ENCODE data around the gene PPM1B.

Gene PPM1B

DNA sequence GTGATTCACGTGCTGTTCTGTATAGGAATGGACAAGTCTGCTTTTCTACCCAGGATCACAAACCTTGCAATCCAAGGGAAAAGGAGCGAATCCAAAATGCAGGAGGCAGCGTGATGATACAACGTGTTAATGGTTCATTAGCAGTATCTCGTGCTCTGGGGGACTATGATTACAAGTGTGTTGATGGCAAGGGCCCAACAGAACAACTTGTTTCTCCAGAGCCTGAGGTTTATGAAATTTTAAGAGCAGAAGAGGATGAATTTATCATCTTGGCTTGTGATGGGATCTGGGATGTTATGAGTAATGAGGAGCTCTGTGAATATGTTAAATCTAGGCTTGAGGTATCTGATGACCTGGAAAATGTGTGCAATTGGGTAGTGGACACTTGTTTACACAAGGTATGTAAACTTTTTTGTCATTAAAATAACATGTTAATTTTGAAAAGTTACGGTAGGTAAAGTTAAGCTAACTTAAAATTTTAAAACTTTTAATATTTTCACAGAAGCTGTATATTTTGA lies 33.0 kb downstream of the PPM1B start:
- TF ChIP-seq GATA3 (IDR thresholded peaks at IDR 0.05; ENCODE audit: low read depth, low read length) (no peak), GATA2 (IDR thresholded peaks at IDR 0.05; ENCODE audit: low read depth, low read length) (no peak)

DNA sequence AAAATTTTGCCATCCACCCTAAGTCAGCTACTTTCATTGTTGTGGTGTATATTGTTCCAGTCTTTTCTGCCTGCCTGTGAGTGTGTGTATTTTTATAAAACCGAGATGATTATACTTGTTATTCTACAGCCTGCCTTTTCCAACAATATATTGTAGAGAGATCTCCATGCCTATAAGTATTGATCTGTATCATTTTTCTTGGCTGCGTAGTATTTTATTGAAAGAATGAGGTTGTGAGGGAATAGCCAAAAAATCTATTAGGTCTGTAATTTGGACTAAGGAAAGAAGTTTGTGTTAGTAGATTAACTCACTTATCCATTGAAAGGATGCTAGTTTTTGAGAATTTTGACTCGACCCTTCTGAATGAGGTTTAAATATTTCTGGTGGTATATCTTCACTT lies 34.9 kb downstream of the PPM1B start:
- TF ChIP-seq GATA3 (IDR thresholded peaks at IDR 0.05; ENCODE audit: low read depth, low read length) (no peak), GATA2 (IDR thresholded peaks at IDR 0.05; ENCODE audit: low read depth, low read length) (no peak)

DNA sequence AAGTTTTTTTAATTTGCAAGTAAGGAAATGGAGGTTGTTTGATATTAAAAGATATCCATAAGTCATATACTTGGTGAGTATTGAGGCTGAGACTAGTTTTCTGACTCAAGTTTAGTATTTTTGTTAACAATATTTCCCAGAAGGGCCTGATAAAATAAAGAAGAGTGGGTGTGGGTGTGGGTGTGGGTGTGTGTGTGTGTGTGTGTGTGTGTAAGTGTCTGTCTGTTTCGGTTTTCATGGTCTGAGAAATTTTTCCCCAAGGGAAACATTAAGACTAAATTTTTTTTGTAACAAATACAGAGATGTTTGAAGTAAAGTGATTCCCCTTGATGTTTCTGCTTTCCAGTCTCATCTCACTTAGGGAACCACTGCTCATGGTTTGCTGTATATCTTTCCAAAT lies 36.5 kb downstream of the PPM1B start:
- TF ChIP-seq GATA3 (IDR thresholded peaks at IDR 0.05; ENCODE audit: low read depth, low read length): no peak
- no peak for TF ChIP-seq GATA2 (IDR thresholded peaks at IDR 0.05; ENCODE audit: low read depth, low read length)

DNA sequence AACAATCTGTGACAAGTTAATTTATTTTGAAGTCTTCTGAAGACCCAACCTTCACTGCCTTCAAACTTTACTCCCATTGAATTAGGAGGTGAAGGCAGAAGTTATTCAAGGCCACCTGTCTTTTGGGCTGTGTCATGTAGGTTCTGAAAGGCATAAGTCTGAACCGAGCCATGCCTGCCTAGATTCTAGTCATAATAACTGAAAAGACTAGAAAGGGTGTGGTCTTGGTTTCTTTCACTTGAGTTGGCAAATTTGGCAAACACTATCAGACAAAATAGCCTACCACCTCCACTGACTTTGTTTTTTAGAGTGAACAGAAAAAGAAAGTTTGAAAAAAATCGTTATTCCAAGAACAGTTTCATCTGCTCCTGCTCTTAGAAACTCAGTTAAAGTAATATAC lies 38.4 kb downstream of the PPM1B start:
- TF ChIP-seq GATA3 (IDR thresholded peaks at IDR 0.05; ENCODE audit: low read depth, low read length): no peak
- no peak for TF ChIP-seq GATA2 (IDR thresholded peaks at IDR 0.05; ENCODE audit: low read depth, low read length)

DNA sequence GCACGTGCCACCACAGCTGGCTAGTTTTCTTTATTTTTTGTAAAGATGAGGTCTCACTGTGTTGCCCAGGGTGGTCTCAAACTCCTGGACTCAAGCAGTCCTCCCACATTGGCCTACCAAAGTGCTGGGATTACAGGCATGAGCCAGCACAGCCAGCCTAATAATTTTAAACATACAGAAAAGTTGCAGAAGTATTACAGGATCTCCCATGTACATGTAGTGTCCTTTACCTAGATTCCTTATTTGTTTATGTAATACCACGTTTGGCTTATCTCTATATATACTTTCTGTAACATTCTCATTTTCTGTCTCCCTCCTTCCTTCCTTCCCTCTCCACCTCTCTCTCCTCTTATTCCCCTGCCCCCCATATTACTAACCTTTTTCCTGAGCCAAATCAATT lies 41.7 kb downstream of the PPM1B start:
- TF ChIP-seq GATA3 (IDR thresholded peaks at IDR 0.05; ENCODE audit: low read depth, low read length) (no peak), GATA2 (IDR thresholded peaks at IDR 0.05; ENCODE audit: low read depth, low read length) (no peak)

DNA sequence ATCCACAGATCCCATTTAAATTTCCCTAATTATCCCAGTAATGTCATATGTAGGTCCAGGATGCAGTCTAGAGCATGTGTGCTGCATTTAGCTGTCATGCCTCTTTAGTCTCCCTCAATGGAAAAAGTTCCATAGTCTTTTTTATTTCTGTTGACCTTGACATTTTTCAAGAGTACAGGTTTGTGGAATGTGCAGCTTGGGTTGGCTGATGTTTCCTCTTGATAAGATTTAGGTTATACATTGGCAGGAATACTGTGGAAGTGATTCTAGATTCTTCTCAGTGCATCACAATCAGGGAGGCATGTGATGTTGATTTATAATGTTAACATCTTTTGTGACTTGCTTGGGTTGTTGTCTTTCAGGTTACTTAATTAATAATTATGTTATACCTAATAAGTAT lies 42.5 kb downstream of the PPM1B start:
- TF ChIP-seq GATA2 (IDR thresholded peaks at IDR 0.05; ENCODE audit: low read depth, low read length) (no peak), GATA3 (IDR thresholded peaks at IDR 0.05; ENCODE audit: low read depth, low read length) (no peak)

DNA sequence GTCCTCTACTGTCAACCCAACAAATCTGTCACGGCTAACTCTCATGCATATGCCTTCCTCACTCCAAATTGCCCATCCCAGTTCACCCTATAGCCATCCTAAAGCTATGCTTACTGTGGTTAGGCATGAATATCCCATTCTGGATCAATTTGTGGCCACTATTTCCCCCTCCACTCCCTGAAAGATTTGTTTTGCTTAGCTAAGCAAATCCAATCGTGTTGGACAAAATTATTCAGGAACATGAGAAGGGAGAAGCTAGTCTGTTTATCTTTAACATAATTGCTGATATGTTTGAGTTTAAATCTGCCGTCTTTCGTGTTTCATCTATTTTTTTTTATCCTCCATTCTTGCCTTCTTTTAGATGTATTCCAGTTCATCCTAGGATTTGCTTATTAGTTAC lies 43.6 kb downstream of the PPM1B start:
- TF ChIP-seq GATA2 (IDR thresholded peaks at IDR 0.05; ENCODE audit: low read depth, low read length) (no peak), GATA3 (IDR thresholded peaks at IDR 0.05; ENCODE audit: low read depth, low read length) (no peak)

DNA sequence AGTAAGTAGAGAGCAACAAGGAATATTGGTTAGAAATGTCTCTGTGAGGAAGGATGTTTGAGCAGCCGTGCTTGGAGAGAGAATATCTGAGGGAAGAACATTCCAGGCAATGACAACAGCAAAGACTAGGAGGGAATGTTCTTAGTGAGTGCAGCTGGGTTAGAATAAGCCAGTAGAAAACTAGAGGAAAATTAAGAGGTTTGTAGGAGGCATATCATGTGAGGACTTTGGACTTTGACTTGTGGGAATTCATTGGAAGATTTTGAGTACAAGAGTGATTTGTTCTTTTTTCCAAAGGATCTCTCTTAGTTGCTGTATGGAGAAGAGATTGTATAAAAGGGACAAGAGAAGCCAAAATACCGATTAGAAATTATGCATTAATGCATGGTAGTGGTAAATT lies 47.2 kb downstream of the PPM1B start:
- TF ChIP-seq GATA3 (IDR thresholded peaks at IDR 0.05; ENCODE audit: low read depth, low read length) (no peak), GATA2 (IDR thresholded peaks at IDR 0.05; ENCODE audit: low read depth, low read length) (no peak)

DNA sequence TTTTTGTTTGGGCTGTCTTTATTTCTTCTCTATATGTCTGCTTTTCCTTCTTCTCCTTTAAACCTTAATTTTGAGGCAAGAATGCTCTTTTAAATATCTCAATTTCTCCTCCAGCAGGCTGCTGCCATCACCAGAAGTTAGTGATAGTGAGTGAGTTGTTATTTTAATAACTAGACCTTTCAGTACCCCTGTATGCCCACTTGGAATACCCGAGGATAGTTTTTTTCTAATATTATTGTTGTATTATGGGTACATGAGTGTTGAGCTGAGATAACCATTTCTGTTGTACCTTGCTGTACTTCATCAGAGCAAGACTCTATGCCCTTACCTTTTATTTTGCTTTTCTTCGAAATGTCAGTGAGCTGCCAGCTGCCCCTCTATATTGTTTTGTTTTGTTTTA lies 50.1 kb downstream of the PPM1B start:
- TF ChIP-seq GATA3 (IDR thresholded peaks at IDR 0.05; ENCODE audit: low read depth, low read length) (no peak), GATA2 (IDR thresholded peaks at IDR 0.05; ENCODE audit: low read depth, low read length) (no peak)

DNA sequence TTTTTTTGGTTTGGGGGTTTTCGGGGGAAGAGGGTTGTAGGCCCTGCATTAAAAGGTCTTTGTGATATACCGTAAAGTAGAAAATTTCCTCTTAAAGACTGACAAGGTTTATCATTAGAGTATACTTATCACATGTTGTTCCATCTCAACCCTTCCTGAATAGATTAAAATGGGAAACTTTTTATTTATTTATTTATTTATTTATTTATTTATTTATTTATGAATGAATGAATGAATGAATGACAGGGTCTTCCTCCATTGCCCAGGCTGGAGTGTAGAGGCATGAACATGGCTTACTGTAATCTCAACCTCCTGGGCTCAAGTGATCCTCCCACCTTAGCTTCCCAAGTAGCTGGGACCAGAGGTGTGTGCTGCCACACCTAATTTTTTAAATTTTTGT lies 58.1 kb downstream of the PPM1B start:
- no peak for TF ChIP-seq GATA3 (IDR thresholded peaks at IDR 0.05; ENCODE audit: low read depth, low read length)
- no peak for TF ChIP-seq GATA2 (IDR thresholded peaks at IDR 0.05; ENCODE audit: low read depth, low read length)

DNA sequence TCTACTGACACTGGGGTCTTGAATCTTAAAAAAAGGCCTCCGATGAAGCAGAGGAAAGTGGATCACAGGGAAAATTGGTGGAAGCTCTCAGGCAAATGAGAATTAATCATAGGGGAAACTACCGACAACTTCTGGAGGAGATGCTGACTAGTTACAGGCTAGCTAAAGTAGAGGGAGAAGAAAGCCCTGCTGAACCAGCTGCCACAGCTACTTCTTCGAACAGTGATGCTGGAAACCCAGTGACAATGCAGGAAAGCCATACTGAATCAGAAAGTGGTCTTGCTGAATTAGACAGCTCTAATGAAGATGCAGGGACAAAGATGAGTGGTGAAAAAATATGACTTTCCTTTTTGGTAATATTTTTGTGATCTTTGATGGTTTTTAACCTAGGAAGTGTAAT lies 61.7 kb downstream of the PPM1B start:
- TF ChIP-seq GATA3 (IDR thresholded peaks at IDR 0.05; ENCODE audit: low read depth, low read length) (no peak), GATA2 (IDR thresholded peaks at IDR 0.05; ENCODE audit: low read depth, low read length) (no peak)

DNA sequence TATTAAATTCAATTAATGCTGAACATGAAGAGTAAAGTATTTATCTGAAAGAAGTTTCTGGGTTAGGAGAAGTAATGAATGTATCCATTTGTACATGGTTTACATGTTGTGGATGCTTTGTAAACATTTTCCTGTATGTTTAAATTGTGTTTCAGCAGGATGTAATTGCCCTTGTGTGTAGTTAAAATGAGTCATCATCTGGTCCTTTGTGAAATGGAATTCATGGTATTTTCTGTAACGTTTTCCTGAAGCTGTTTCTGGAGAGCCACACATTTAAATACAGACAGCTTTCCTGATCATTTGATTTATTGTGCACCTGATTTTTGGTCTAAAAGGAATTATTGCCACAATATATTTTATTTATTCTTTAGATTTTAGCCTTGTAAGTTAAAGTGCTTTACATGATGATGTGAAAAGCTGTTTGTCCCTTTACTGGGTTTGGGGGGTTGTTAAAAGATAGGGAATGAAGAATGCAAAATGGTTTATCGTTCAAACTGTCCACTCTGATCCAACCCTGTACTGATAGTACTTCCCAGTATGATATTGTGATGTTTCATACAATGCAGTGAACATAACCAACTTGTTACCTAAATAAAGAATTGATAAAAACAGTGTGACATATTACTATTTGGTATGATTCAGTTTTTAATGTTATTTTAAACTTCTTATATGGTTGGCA lies 64.9 kb downstream of the PPM1B start:
- TF ChIP-seq GATA2 (IDR thresholded peaks at IDR 0.05; ENCODE audit: low read depth, low read length) (no peak), GATA3 (IDR thresholded peaks at IDR 0.05; ENCODE audit: low read depth, low read length) (no peak)

DNA sequence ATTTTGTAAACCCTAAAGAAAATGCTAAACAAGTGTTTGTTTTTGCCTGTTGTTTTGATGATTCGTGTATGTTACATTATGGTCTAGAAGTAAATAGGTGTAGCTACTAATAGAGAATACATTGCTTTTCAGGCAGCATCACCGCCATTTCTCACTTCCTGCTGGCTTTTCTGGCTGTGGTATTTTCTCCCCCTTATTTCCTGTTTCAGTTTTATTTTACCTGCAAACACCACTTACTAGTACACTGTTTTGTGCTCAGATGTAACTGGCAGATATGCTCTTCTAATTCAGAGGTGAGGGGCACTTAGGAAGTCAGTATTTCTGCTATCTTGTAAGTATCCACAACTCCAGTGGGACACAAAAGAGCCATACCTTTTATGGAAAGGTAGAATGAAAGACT lies 68.5 kb downstream of the PPM1B start:
- no peak for TF ChIP-seq GATA2 (IDR thresholded peaks at IDR 0.05; ENCODE audit: low read depth, low read length)
- no peak for TF ChIP-seq GATA3 (IDR thresholded peaks at IDR 0.05; ENCODE audit: low read depth, low read length)

DNA sequence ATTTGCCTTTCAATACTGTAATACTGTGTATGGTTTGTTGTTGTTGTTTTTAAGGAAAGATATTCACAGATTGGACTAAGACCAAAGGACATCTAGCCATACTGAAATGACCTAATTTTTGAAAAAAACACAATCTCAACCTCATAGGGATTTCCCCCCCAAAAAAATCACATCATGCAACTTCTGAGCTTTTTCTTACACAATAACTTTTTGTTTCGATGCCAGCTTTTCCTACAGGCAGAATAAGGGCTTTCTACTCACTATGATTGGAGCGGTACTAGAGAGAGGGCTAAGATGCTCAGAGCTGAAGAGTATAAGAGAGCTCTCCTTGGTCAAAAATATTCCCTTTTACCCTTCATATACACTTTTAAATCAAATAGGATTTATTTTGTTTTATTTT lies 74.2 kb downstream of the PPM1B start:
- TF ChIP-seq GATA3 (IDR thresholded peaks at IDR 0.05; ENCODE audit: low read depth, low read length): no peak
- TF ChIP-seq GATA2 (IDR thresholded peaks at IDR 0.05; ENCODE audit: low read depth, low read length): no peak

DNA sequence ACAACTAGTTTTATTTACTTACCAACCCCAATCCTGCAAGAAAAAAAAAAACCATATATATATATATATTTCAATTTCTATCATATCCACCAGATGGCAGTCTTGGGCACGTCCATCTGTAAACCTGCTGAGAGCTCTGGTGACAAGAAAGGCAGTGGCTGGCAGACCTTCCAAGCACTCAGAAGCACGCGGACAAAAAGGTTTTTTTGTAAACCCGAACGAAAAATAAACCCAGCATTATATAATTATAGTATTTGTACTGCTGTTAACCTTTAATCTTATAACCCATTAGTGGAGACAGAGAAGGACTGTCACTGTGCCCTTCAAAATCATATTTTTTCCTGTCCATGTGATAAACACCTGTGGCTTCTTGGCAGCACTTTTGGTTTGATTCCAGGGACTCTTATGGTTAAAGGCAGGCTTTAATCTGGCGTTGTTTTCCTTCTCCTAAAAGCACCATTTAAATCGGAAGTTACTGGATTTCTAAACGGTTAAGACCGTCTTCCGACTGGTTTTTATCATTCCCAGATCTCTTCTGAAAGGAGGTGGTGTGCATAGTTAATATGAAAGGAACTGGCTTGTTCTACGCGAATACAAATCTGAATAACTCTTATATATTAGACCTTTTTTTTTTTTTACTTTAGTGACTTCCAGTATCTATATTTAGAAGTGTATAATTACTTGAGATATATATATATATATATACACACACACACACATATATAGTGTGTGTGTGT lies 75.6 kb downstream of the PPM1B start:
- TF ChIP-seq GATA3 (IDR thresholded peaks at IDR 0.05; ENCODE audit: low read depth, low read length) (0 out of 2 replicates have a peak, but pooled peaks have one; percentile 24), GATA2 (IDR thresholded peaks at IDR 0.05; ENCODE audit: low read depth, low read length) (peak; percentile 44; the same call in 1 of the 2 replicates)

Measured in SH-SY5Y (cell line).